Measurements from ENCODE around the gene ADAMTS13.

ADAMTS13 gene

GRCh38 chr9:133495327-133496293 lies 73.4 kb downstream of the ADAMTS13 start:
- no peak overlapping the region for H3K4me3 ChIP-seq (ENCODE audit: control insufficient read depth, low read depth, low read length)
- no peak for DNase-seq (ENCODE audit: low read depth)
- TF ChIP-seq CTCF (IDR thresholded peaks at IDR 0.05; ENCODE audit: control insufficient read depth, insufficient read depth, low read depth, low read length, missing control alignments), result no peak

GRCh38 chr9:133496861-133497842 lies 75.0 kb downstream of the ADAMTS13 start:
- DNase-seq (ENCODE audit: low read depth), result no peak
- TF ChIP-seq CTCF (IDR thresholded peaks at IDR 0.05; ENCODE audit: control insufficient read depth, insufficient read depth, low read depth, low read length, missing control alignments), result no peak
- H3K4me3 ChIP-seq (ENCODE audit: control insufficient read depth, low read depth, low read length), result no peak overlapping the region

GRCh38 chr9:133499132-133499891 lies 77.1 kb downstream of the ADAMTS13 start:
- no peak for DNase-seq (ENCODE audit: low read depth)
- TF ChIP-seq CTCF (IDR thresholded peaks at IDR 0.05; ENCODE audit: control insufficient read depth, insufficient read depth, low read depth, low read length, missing control alignments), result no peak
- H3K4me3 ChIP-seq (ENCODE audit: control insufficient read depth, low read depth, low read length), result no peak overlapping the region

- TF ChIP-seq CTCF (IDR thresholded peaks at IDR 0.05; ENCODE audit: control insufficient read depth, insufficient read depth, low read depth, low read length, missing control alignments), result no peak
- no peak overlapping the region for H3K4me3 ChIP-seq (ENCODE audit: control insufficient read depth, low read depth, low read length)
- DNase-seq (ENCODE audit: low read depth), result no peak
These were observed 77.7 kb downstream of the ADAMTS13 start for GRCh38 chr9:133499892-133500270.

- no peak overlapping the region for H3K4me3 ChIP-seq (ENCODE audit: control insufficient read depth, low read depth, low read length)
- no peak for DNase-seq (ENCODE audit: low read depth)
- TF ChIP-seq CTCF (IDR thresholded peaks at IDR 0.05; ENCODE audit: control insufficient read depth, insufficient read depth, low read depth, low read length, missing control alignments), result no peak
These were observed 79.9 kb downstream of the ADAMTS13 start for GRCh38 chr9:133502112-133502511.
